Liver (tissue), 9 donors: ENCODE data around the gene PTBP3. TPM values are rescaled to one million over a fixed set of nuclear protein-coding genes. Genes with fewer than 3 reads are reported as not detected.

Experiments used
- DNase-seq: peaks from one replicate; pipeline ENCODE4 v3.0.0-alpha.2; 2017; ENCODE audit warnings: low spot score
- H3K27ac ChIP-seq, 2 donors: one replicate each; pipeline ENCODE4 v1.7.0; 2013; ENCODE audit warnings: inconsistent platforms in 2 of 2, low read length in 2 of 2, control low read depth in 1 of 2, low read depth in 1 of 2, mild to moderate bottlenecking in 1 of 2
- H3K27me3 ChIP-seq, 4 donors: one replicate each; pipeline versions ENCODE4 v1.6.1 to v1.7.0; 2013; ENCODE audit warnings: low read length in 3 of 4, inconsistent platforms in 1 of 4, mild to moderate bottlenecking in 1 of 4, moderate library complexity in 1 of 4; ENCODE audit not compliant: control insufficient read depth in 4 of 4, insufficient read depth in 4 of 4
- H3K36me3 ChIP-seq, 4 donors: one replicate each; pipeline versions ENCODE4 v1.6.1 to v1.7.0; 2013; ENCODE audit warnings: low read length in 3 of 4, mild to moderate bottlenecking in 3 of 4, low read depth in 1 of 4, moderate library complexity in 1 of 4; ENCODE audit not compliant: control insufficient read depth in 4 of 4, insufficient read depth in 3 of 4
- H3K4me1 ChIP-seq, 4 donors: one replicate each; pipeline versions ENCODE4 v1.6.1 to v1.7.0; 2013; ENCODE audit warnings: low read length in 3 of 4, mild to moderate bottlenecking in 3 of 4, moderate library complexity in 1 of 4; ENCODE audit not compliant: control insufficient read depth in 4 of 4, insufficient read depth in 4 of 4
- H3K4me3 ChIP-seq, 3 donors: one replicate each; pipeline versions ENCODE4 v1.6.1 to v1.7.0; 2013; ENCODE audit warnings: low read length in 3 of 3, control low read depth in 1 of 3, low read depth in 1 of 3, mild to moderate bottlenecking in 1 of 3
- H3K9ac ChIP-seq, 2 donors: one replicate each; pipeline ENCODE4 v1.7.0; 2013; ENCODE audit warnings: low read length in 2 of 2, mild to moderate bottlenecking in 2 of 2, moderate library complexity in 2 of 2, control low read depth in 1 of 2, low read depth in 1 of 2
- H3K9me3 ChIP-seq, 4 donors: one replicate each; pipeline versions ENCODE4 v1.6.1 to v1.7.0; 2013; ENCODE audit warnings: low read length in 3 of 4; ENCODE audit not compliant: control insufficient read depth in 4 of 4
- FOXA1 ChIP-seq: IDR thresholded peaks from 2 replicates; pipeline ENCODE4 v1.6.1; 2016; ENCODE audit warnings: antibody characterized with exemption
- FOXA2 ChIP-seq: IDR thresholded peaks from 2 replicates; pipeline ENCODE4 v1.6.1; 2016; ENCODE audit warnings: antibody characterized with exemption
- GABPA ChIP-seq, 2 donors: IDR thresholded peaks in 1 of 2; conservative IDR thresholded peaks in 1 of 2; 2 replicates each; pipeline ENCODE4 v1.6.1; 2016; ENCODE audit warnings: antibody characterized with exemption in 2 of 2, mild to moderate bottlenecking in 1 of 2, moderate library complexity in 1 of 2
- HNF4A ChIP-seq, 2 donors: conservative IDR thresholded peaks; 2 replicates each; pipeline ENCODE4 v1.6.1; 2016; ENCODE audit warnings: antibody characterized with exemption in 2 of 2, mild to moderate bottlenecking in 2 of 2
- JUND ChIP-seq, 2 donors: IDR thresholded peaks; 2 replicates each; pipeline ENCODE4 v1.6.1; 2016; ENCODE audit warnings: antibody characterized with exemption in 2 of 2
- NR2F2 ChIP-seq: IDR thresholded peaks from 2 replicates; pipeline ENCODE4 v1.6.1; 2016; ENCODE audit warnings: antibody characterized with exemption
- RAD21 ChIP-seq, 2 donors: IDR thresholded peaks; 2 replicates each; pipeline ENCODE4 v1.6.1; 2016; ENCODE audit warnings: antibody characterized with exemption in 2 of 2, mild to moderate bottlenecking in 2 of 2
- RXRA ChIP-seq, 2 donors: IDR thresholded peaks; 2 replicates each; pipeline ENCODE4 v1.6.1; 2017 to 2018; ENCODE audit warnings: antibody characterized with exemption in 2 of 2, mild to moderate bottlenecking in 1 of 2
- SP1 ChIP-seq: IDR thresholded peaks from 2 replicates; pipeline ENCODE4 v1.6.1; 2018; ENCODE audit warnings: antibody characterized with exemption, mild to moderate bottlenecking
- TAF1 ChIP-seq: conservative IDR thresholded peaks from 2 replicates; pipeline ENCODE4 v1.6.1; 2016; ENCODE audit warnings: antibody characterized with exemption, mild to moderate bottlenecking
- YY1 ChIP-seq: IDR thresholded peaks from 2 replicates; pipeline ENCODE4 v1.6.1; 2016; ENCODE audit warnings: antibody characterized with exemption, mild to moderate bottlenecking
- WGBS: extraction: QIAGEN DNeasy Blood & Tissue Kit; methylation state at CpG from one replicate; pipeline ENCODE4 v1.1.7; 2013; 5-methylcytosine and 5-hydroxymethylcytosine counted together
- polyA plus RNA-seq, 2 donors: library from polyadenylated mRNA; stranded (reverse) in 1 of 2; unstranded in 1 of 2; fragments of 200-250 nt in 1 of 2; fragments of >200 nt in 1 of 2; fragmentation: Nextera tagmentation in 1 of 2; extraction: Ambion mirVana in 1 of 2; gene quantifications; one replicate each; pipeline versions ENCODE4 v1.2.1 to v1.2.3, GENCODE V29; 2013 to 2015
- total RNA-seq, 2 donors: library from RNA; depleted of rRNA; stranded (reverse); fragments of >200 nt; gene quantifications; one replicate each; pipeline ENCODE4 v1.2.3, GENCODE V29; 2014
- TF ChIP-seq, protein P1 (sequence below): fragments of 150-350 bp; IDR thresholded peaks from 2 replicates; pipeline ENCODE4 v1.5.1; 2017; ENCODE audit warnings: improper control_type of control experiment, low read depth, low read length; ENCODE audit not compliant: missing input control
- TF ChIP-seq, protein P2 (sequence below): IDR thresholded peaks from 2 replicates; pipeline ENCODE4 v1.6.1; 2016; ENCODE audit warnings: antibody characterized with exemption
- TF ChIP-seq, protein P3 (sequence below): IDR thresholded peaks from 2 replicates; pipeline ENCODE4 v1.6.1; 2016; ENCODE audit warnings: antibody characterized with exemption
- TF ChIP-seq, protein P4 (sequence below): IDR thresholded peaks from 2 replicates; pipeline ENCODE4 v1.6.1; 2016; ENCODE audit warnings: antibody characterized with exemption, mild to moderate bottlenecking
- TF ChIP-seq, protein P5 (sequence below): IDR thresholded peaks from 2 replicates; pipeline ENCODE4 v1.6.1; 2016; ENCODE audit warnings: antibody characterized with exemption
- donor health status: healthy.
- donor health status: healthy.
- donor health status: healthy.
- donor health status: healthy.
- donor health status: healthy.

Gene PTBP3
- total and polyA plus RNA-seq, 4 donors, result 4.3 to 34.1 (median 9.2) TPM

DNA sequence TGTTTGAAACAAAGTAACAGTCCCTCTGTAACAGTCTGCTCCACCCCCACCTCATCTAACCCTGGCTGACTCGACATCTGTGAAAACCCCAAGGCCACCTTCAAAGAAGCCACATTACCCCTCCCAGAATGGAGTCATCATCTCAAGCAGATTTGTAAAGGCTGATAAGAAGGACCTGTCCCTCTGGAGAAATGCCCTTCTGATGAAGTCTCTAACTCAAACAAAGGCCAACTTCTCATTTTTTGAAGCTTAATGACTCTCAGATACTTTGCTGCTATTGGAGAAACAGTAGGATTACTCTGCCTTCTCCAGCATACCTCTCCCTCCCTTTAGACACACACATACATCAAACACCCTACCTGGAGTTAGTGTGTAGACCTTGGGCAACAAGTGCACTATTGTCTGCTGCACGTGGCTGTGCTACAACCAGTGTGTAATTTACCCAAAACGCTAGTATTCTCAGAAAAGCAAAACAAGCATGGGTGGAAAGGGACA, 153.0 kb downstream of the PTBP3 start:
- Histone ChIP-seq H3K9me3 (no peaks in the 10 kb centered on the region), H3K4me1 (peaks cover 0 to 4% (median under 1%) of the 10 kb centered on the region in 4 donors), H3K4me3 (no peak overlapping the region), H3K27me3 (no peaks in the 10 kb centered on the region), H3K9ac (no peak overlapping the region), H3K36me3 (no peaks in the 10 kb centered on the region), H3K27ac (no peak overlapping the region)
- no peak for DNase-seq
- TF ChIP-seq, protein P1, sequence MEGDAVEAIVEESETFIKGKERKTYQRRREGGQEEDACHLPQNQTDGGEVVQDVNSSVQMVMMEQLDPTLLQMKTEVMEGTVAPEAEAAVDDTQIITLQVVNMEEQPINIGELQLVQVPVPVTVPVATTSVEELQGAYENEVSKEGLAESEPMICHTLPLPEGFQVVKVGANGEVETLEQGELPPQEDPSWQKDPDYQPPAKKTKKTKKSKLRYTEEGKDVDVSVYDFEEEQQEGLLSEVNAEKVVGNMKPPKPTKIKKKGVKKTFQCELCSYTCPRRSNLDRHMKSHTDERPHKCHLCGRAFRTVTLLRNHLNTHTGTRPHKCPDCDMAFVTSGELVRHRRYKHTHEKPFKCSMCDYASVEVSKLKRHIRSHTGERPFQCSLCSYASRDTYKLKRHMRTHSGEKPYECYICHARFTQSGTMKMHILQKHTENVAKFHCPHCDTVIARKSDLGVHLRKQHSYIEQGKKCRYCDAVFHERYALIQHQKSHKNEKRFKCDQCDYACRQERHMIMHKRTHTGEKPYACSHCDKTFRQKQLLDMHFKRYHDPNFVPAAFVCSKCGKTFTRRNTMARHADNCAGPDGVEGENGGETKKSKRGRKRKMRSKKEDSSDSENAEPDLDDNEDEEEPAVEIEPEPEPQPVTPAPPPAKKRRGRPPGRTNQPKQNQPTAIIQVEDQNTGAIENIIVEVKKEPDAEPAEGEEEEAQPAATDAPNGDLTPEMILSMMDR, result no peak
- TF ChIP-seq JUND (IDR thresholded peaks at IDR 0.05) (no peak), FOXA1 (no peak)
- TF ChIP-seq, protein P2, sequence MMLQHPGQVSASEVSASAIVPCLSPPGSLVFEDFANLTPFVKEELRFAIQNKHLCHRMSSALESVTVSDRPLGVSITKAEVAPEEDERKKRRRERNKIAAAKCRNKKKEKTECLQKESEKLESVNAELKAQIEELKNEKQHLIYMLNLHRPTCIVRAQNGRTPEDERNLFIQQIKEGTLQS, result no peak
- TF ChIP-seq, protein P3, sequence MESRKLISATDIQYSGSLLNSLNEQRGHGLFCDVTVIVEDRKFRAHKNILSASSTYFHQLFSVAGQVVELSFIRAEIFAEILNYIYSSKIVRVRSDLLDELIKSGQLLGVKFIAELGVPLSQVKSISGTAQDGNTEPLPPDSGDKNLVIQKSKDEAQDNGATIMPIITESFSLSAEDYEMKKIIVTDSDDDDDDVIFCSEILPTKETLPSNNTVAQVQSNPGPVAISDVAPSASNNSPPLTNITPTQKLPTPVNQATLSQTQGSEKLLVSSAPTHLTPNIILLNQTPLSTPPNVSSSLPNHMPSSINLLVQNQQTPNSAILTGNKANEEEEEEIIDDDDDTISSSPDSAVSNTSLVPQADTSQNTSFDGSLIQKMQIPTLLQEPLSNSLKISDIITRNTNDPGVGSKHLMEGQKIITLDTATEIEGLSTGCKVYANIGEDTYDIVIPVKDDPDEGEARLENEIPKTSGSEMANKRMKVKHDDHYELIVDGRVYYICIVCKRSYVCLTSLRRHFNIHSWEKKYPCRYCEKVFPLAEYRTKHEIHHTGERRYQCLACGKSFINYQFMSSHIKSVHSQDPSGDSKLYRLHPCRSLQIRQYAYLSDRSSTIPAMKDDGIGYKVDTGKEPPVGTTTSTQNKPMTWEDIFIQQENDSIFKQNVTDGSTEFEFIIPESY, result no peak
- TF ChIP-seq, protein P4, sequence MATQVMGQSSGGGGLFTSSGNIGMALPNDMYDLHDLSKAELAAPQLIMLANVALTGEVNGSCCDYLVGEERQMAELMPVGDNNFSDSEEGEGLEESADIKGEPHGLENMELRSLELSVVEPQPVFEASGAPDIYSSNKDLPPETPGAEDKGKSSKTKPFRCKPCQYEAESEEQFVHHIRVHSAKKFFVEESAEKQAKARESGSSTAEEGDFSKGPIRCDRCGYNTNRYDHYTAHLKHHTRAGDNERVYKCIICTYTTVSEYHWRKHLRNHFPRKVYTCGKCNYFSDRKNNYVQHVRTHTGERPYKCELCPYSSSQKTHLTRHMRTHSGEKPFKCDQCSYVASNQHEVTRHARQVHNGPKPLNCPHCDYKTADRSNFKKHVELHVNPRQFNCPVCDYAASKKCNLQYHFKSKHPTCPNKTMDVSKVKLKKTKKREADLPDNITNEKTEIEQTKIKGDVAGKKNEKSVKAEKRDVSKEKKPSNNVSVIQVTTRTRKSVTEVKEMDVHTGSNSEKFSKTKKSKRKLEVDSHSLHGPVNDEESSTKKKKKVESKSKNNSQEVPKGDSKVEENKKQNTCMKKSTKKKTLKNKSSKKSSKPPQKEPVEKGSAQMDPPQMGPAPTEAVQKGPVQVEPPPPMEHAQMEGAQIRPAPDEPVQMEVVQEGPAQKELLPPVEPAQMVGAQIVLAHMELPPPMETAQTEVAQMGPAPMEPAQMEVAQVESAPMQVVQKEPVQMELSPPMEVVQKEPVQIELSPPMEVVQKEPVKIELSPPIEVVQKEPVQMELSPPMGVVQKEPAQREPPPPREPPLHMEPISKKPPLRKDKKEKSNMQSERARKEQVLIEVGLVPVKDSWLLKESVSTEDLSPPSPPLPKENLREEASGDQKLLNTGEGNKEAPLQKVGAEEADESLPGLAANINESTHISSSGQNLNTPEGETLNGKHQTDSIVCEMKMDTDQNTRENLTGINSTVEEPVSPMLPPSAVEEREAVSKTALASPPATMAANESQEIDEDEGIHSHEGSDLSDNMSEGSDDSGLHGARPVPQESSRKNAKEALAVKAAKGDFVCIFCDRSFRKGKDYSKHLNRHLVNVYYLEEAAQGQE, result no peak
- WGBS, result 37% methylated on average over 3 of the region's 3 CpGs

DNA sequence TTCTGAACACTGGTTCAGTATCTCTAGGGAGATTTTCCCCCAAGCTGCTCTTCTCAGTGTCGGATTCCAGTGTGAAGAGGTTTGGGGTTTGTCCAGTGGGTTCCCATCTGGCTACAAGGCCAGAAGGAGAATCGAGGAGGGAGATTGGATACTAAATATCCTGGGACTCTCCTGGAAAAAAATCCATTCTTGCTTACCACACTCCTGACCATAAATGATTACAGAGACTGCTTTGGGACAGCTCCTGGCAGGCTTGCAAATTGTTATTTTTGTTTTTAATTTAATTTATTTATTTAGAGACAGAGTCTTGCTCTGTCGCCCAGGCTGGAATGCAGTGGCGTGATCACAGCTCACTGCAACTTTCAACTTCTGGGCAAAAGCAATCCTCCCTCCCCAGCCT, 153.6 kb downstream of the PTBP3 start:
- no peaks in the 10 kb centered on the region for H3K27me3 ChIP-seq
- no peak overlapping the region for H3K4me3 ChIP-seq
- 86% methylated on average over 4 of the region's 4 CpGs for WGBS
- H3K9ac ChIP-seq, result no peak overlapping the region
- no peaks in the 10 kb centered on the region for H3K36me3 ChIP-seq
- no peaks in the 10 kb centered on the region for H3K9me3 ChIP-seq
- H3K4me1 ChIP-seq, result peaks cover 0 to 8% (median 2%) of the 10 kb centered on the region in 4 donors
- no peak for DNase-seq
- no peak overlapping the region for H3K27ac ChIP-seq
- TF ChIP-seq, protein P4, result no peak
- TF ChIP-seq NR2F2 (no peak), SP1 (no peak), FOXA2 (no peak), YY1 (no peak), GABPA (IDR thresholded peaks at IDR 0.05 in 1 of 2, conservative IDR thresholded peaks at IDR 0.05 in 1 of 2) (no peak), TAF1 (no peak), RAD21 (IDR thresholded peaks at IDR 0.05) (no peak), FOXA1 (no peak), RXRA (IDR thresholded peaks at IDR 0.05) (no peak), HNF4A (conservative IDR thresholded peaks at IDR 0.05) (no peak), JUND (IDR thresholded peaks at IDR 0.05) (no peak)
- TF ChIP-seq, protein P5, sequence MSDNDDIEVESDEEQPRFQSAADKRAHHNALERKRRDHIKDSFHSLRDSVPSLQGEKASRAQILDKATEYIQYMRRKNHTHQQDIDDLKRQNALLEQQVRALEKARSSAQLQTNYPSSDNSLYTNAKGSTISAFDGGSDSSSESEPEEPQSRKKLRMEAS, result no peak
- TF ChIP-seq, protein P3, result no peak
- TF ChIP-seq, protein P2, result no peak
